SK-N-SH (cell line): ENCODE measurements around the gene ADAR. TPM values are rescaled to one million over a fixed set of nuclear protein-coding genes. Genes with fewer than 3 reads are reported as not detected.

Experiments
- CTCF ChIA-PET: fragments of 300-600, 350-600 bp; formaldehyde crosslinking; extraction: SDS; loops from one replicate; lab custom pipeline; 2021; lab: Yijun Ruan, JAX
- POLR2A ChIA-PET: fragments of 350-600 bp; sonication (Branson Sonifier 250); formaldehyde crosslinking; extraction: SDS; loops from one replicate; lab custom pipeline; 2020; ENCODE audit warnings: antibody characterized with exemption, inconsistent platforms; lab: Yijun Ruan, JAX
- DNase-seq: peaks from one replicate; pipeline ENCODE4 v3.0.0; 2012
- H2AFZ ChIP-seq: fragments of 200-600 bp; sonication (generic); 2 replicates; pipeline ENCODE4 v1.8.1; 2016; ENCODE audit warnings: antibody characterized with exemption, mild to moderate bottlenecking, low read depth
- H3F3A ChIP-seq: fragments of 200-600 bp; sonication (generic); replicated peaks from 2 replicates; pipeline ENCODE3; 2016; ENCODE audit warnings: antibody characterized with exemption, mild to moderate bottlenecking; ENCODE audit not compliant: insufficient read depth
- H3K27ac ChIP-seq, 2 experiments: fragments of 200-500 bp in 1 of 2; fragments of 200-600 bp in 1 of 2; sonication (Bioruptor generic) in 1 of 2; sonication (generic), shearing (Covaris generic) in 1 of 2; 2 replicates each; pipeline versions ENCODE4 v1.5.1 to v1.6.1; 2014 to 2016; ENCODE audit warnings: low read depth in 2 of 2, inconsistent platforms in 1 of 2, low read length in 1 of 2, mild to moderate bottlenecking in 1 of 2, mixed read lengths in 1 of 2
- H3K27me3 ChIP-seq: fragments of 200-600 bp; sonication (generic), shearing (Covaris generic); 2 replicates; pipeline ENCODE4 v1.6.1; 2016; ENCODE audit warnings: mixed run types; ENCODE audit not compliant: insufficient read depth
- H3K36me3 ChIP-seq, 2 experiments: fragments of 200-500 bp in 1 of 2; fragments of 200-600 bp in 1 of 2; sonication (Bioruptor generic) in 1 of 2; sonication (generic) in 1 of 2; replicated peaks in 1 of 2; 2 replicates each; pipeline versions ENCODE3 to v1.5.1; 2014 to 2016; ENCODE audit warnings: low read length in 1 of 2, mild to moderate bottlenecking in 1 of 2; ENCODE audit not compliant: insufficient read depth in 2 of 2, control insufficient read depth in 1 of 2
- H3K4me1 ChIP-seq, 2 experiments: fragments of 200-500 bp in 1 of 2; fragments of 200-600 bp in 1 of 2; sonication (Bioruptor generic) in 1 of 2; sonication (generic), shearing (Covaris generic) in 1 of 2; 2 replicates each; pipeline versions ENCODE4 v1.5.1 to v1.6.1; 2014 to 2016; ENCODE audit warnings: low read depth in 1 of 2, low read length in 1 of 2, mixed run types in 1 of 2; ENCODE audit not compliant: insufficient read depth in 2 of 2, control insufficient read depth in 1 of 2
- H3K4me2 ChIP-seq: fragments of 200-600 bp; sonication (generic), shearing (Covaris generic); 2 replicates; pipeline ENCODE4 v1.6.1; 2017; ENCODE audit warnings: mixed run types
- H3K4me3 ChIP-seq, 2 experiments: fragments of 200-500 bp in 1 of 2; fragments of 200-600 bp in 1 of 2; sonication (Bioruptor generic) in 1 of 2; sonication (generic), shearing (Covaris generic) in 1 of 2; 2 replicates each; pipeline versions ENCODE4 v1.5.1 to v1.8.1; 2014 to 2016; ENCODE audit warnings: low read depth in 2 of 2, inconsistent platforms in 1 of 2, low read length in 1 of 2, mild to moderate bottlenecking in 1 of 2, mixed read lengths in 1 of 2, moderate library complexity in 1 of 2
- H3K79me2 ChIP-seq: fragments of 200-600 bp; sonication (generic); 2 replicates; pipeline ENCODE4 v1.8.1; 2017; ENCODE audit warnings: mild to moderate bottlenecking; ENCODE audit not compliant: insufficient read depth
- H3K9ac ChIP-seq: fragments of 200-600 bp; sonication (generic); 2 replicates; pipeline ENCODE4 v1.6.1; 2017; ENCODE audit warnings: mixed run types
- H3K9me2 ChIP-seq: fragments of 200-600 bp; sonication (generic); 2 replicates; pipeline ENCODE4 v1.6.1; 2017; ENCODE audit warnings: mixed run types
- H3K9me3 ChIP-seq: fragments of 200-600 bp; sonication (generic); 2 replicates; pipeline ENCODE4 v1.6.1; 2017; ENCODE audit warnings: mixed run types, mild to moderate bottlenecking, moderate library complexity
- H4K20me1 ChIP-seq: fragments of 200-600 bp; sonication (generic); 2 replicates; pipeline ENCODE4 v1.6.1; 2017; ENCODE audit warnings: mild to moderate bottlenecking, mixed run types; ENCODE audit not compliant: insufficient read depth
- EP300 ChIP-seq, 2 experiments: IDR thresholded peaks; 2 replicates each; pipeline versions ENCODE4 v1.4.0 to v1.6.1; 2012; ENCODE audit warnings: borderline replicate concordance in 1 of 2, low read depth in 1 of 2, low read length in 1 of 2
- EZH2phosphoT487 ChIP-seq: fragments of 200-600 bp; sonication (generic); IDR thresholded peaks from 2 replicates; pipeline ENCODE4 v1.6.1; 2017; ENCODE audit warnings: low read depth, mixed run types, mild to moderate bottlenecking, antibody characterized with exemption, moderate library complexity, borderline replicate concordance
- FOXJ3 ChIP-seq: sonication (generic); formaldehyde crosslinking; IDR thresholded peaks from 2 replicates; pipeline ENCODE4 v1.5.1; 2020; ENCODE audit warnings: mild to moderate bottlenecking, missing genetic modification reagents
- FOXM1 ChIP-seq: IDR thresholded peaks from 2 replicates; pipeline ENCODE4 v1.4.0; 2012; ENCODE audit warnings: low read depth, mild to moderate bottlenecking
- GABPA ChIP-seq: IDR thresholded peaks from 2 replicates; pipeline ENCODE4 v1.4.0; 2012; ENCODE audit warnings: low read depth, mild to moderate bottlenecking
- GATA2 ChIP-seq: sonication (generic); formaldehyde crosslinking; IDR thresholded peaks from 2 replicates; pipeline ENCODE4 v1.5.0; 2020; ENCODE audit warnings: mild to moderate bottlenecking, missing genetic modification reagents
- JUND ChIP-seq: IDR thresholded peaks from 2 replicates; pipeline ENCODE4 v1.4.0; 2012
- MAX ChIP-seq: IDR thresholded peaks from 2 replicates; pipeline ENCODE4 v1.4.0; 2012; ENCODE audit warnings: low read depth
- MXI1 ChIP-seq: IDR thresholded peaks from 2 replicates; pipeline ENCODE4 v1.6.1; 2012; ENCODE audit warnings: mild to moderate bottlenecking, low read depth, low read length, improper control_type of control experiment
- NRF1 ChIP-seq: IDR thresholded peaks from 2 replicates; pipeline ENCODE4 v1.6.1; 2012; ENCODE audit warnings: low read depth, mild to moderate bottlenecking, low read length
- POLR2AphosphoS5 ChIP-seq: IDR thresholded peaks from 2 replicates; pipeline ENCODE4 v1.6.1; 2012; ENCODE audit warnings: low read depth, low read length
- RCOR1 ChIP-seq: fragments of 150-350 bp; IDR thresholded peaks from 2 replicates; pipeline ENCODE4 v1.6.1; 2017; ENCODE audit warnings: antibody characterized with exemption, low read length
- RFX5 ChIP-seq: IDR thresholded peaks from 2 replicates; pipeline ENCODE4 v1.6.1; 2012; ENCODE audit warnings: mild to moderate bottlenecking, improper control_type of control experiment, low read length
- RXRA ChIP-seq: IDR thresholded peaks from 2 replicates; pipeline ENCODE4 v1.4.0; 2012; ENCODE audit warnings: low read depth, mild to moderate bottlenecking, borderline replicate concordance
- SIN3A ChIP-seq: IDR thresholded peaks from 2 replicates; pipeline ENCODE4 v1.6.1; 2012; ENCODE audit warnings: low read depth, mild to moderate bottlenecking, low read length, moderate library complexity, borderline replicate concordance
- SMC3 ChIP-seq: IDR thresholded peaks from 2 replicates; pipeline ENCODE4 v1.6.1; 2012; ENCODE audit warnings: low read depth, low read length, improper control_type of control experiment
- TAF1 ChIP-seq: IDR thresholded peaks from 2 replicates; pipeline ENCODE4 v1.6.1; 2012; ENCODE audit warnings: low read depth, mild to moderate bottlenecking, low read length, moderate library complexity, borderline replicate concordance
- TCF12 ChIP-seq: IDR thresholded peaks from 2 replicates; pipeline ENCODE4 v1.4.0; 2012
- TEAD4 ChIP-seq: IDR thresholded peaks from 2 replicates; pipeline ENCODE4 v1.4.0; 2012; ENCODE audit warnings: mild to moderate bottlenecking, borderline replicate concordance; ENCODE audit not compliant: insufficient read depth
- USF1 ChIP-seq: IDR thresholded peaks from 2 replicates; pipeline ENCODE4 v1.4.0; 2012; ENCODE audit warnings: low read depth, borderline replicate concordance
- WGBS: methylation state at CpG from one replicate; pipeline ENCODE4 v1.1.6; 2017; ENCODE audit warnings: low lambda C conversion rate; 5-methylcytosine and 5-hydroxymethylcytosine counted together
- polyA plus RNA-seq, 3 experiments: library from polyadenylated mRNA; depleted of rRNA; stranded (reverse); fragments of >200 nt; gene quantifications; 2 replicates each; pipeline ENCODE4 v1.2.3, GENCODE V29; 2012
- TF ChIP-seq, protein P1 (sequence below): IDR thresholded peaks from 2 replicates; pipeline ENCODE4 v1.4.0; 2012; ENCODE audit warnings: low read depth, borderline replicate concordance
- TF ChIP-seq, protein P2 (sequence below): fragments of 150-350 bp; IDR thresholded peaks from 2 replicates; pipeline ENCODE4 v1.6.1; 2017; ENCODE audit warnings: antibody characterized with exemption, low read length, low read depth, borderline replicate concordance
- TF ChIP-seq, protein P3 (sequence below): fragments of 200-600 bp; sonication (generic); IDR thresholded peaks from 2 replicates; pipeline ENCODE4 v1.6.1; 2017; ENCODE audit warnings: antibody characterized with exemption, mild to moderate bottlenecking, moderate library complexity

ADAR gene
- polyA plus RNA-seq, 1 of the 3 experiments (the other 2 are of a cell fraction), result 61.1 TPM

DNA sequence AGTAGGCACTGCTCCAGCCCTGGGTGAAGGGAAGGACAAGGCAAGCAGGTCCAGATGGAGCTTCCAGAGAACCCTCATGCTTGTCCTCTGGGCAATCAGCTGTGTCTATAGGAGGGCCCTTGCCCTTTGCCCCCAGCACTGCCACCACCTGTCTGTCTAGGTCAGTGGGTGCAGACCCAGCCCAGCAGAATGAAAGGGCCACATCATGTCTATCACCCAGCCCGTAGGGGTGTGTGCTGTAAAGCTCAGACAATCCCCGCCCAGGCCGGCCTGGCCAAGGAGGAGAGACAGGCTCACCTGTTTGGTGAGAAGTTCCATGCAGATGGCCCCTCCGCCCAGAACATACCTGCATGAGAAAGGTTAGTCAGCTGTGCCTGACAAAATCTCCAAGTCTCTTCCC, 56.5 kb downstream of the ADAR start:
- Histone ChIP-seq H3K36me3 (peaks cover 37 to 80% of the 10 kb centered on the region in 2 experiments), H3K9me2 (no peaks in the 10 kb centered on the region), H3K79me2 (peaks cover 22% of the 10 kb centered on the region), H4K20me1 (peaks cover 6% of the 10 kb centered on the region; the same call in 1 of the 2 replicates), H3K27me3 (no peaks in the 10 kb centered on the region), H3K4me2 (no peak overlapping the region), H2AFZ (no peak overlapping the region), H3K4me1 (peaks cover 5 to 31% of the 10 kb centered on the region in 2 experiments; a peak in 2 of 4 replicates), H3K9ac (no peak overlapping the region), H3F3A (peaks cover 18% of the 10 kb centered on the region), H3K4me3 (no peak overlapping the region)
- WGBS, result 100% methylated on average over 3 of the region's 4 CpGs
- no peak for DNase-seq
- TF ChIP-seq FOXJ3 (CRISPR knock-in tag) (no peak), TAF1 (no peak), TCF12 (no peak), RFX5 (no peak), GATA2 (CRISPR knock-in tag) (no peak), USF1 (no peak), JUND (no peak), SIN3A (no peak), TEAD4 (no peak), RXRA (no peak)
- TF ChIP-seq, all 33 proteins: peak for 0
- H3K9me3 ChIP-seq, result no peaks in the 10 kb centered on the region
- ChIA-PET CTCF (interaction anchor here (7.4 kb wide), 1 partner anchor 69 kb away, joined by 187 read pairs; no protein-coding TSS in a partner anchor), POLR2A (no interaction called here)
- H3K27ac ChIP-seq, result no peak overlapping the region

- Histone ChIP-seq H3K27me3 (no peaks in the 10 kb centered on the region), H3F3A (peaks cover 18% of the 10 kb centered on the region), H3K9me2 (no peaks in the 10 kb centered on the region), H3K4me2 (no peak overlapping the region), H3K4me3 (no peak overlapping the region), H3K36me3 (peaks cover 36 to 73% of the 10 kb centered on the region in 2 experiments), H4K20me1 (no peaks in the 10 kb centered on the region; the same call in 1 of the 2 replicates), H3K9me3 (no peaks in the 10 kb centered on the region), H3K79me2 (peaks cover 13% of the 10 kb centered on the region), H3K27ac (no peak overlapping the region), H3K4me1 (peaks cover 0 to 23% of the 10 kb centered on the region in 2 experiments; a peak in 1 of 4 replicates), H2AFZ (no peak overlapping the region), H3K9ac (no peak overlapping the region)
- 72% methylated on average over 6 of the region's 6 CpGs for WGBS
- no peak for DNase-seq
- POLR2A ChIA-PET, result interaction anchor here (0.8 kb wide), 1 partner anchor 17 kb away, joined by 3 read pairs; the partner anchor contains the start of gene CHRNB2
- CTCF ChIA-PET, result interaction anchor here (1.1 to 7.4 kb wide), 3 partner anchors 9 to 500 kb away, joined by 3 to 187 read pairs (median 3); partner anchors contain the start of gene ADAM15
- no peak for TF ChIP-seq TCF12
- TF ChIP-seq EP300 (IDR thresholded peaks at IDR 0.05; ENCODE audit: borderline replicate concordance in 1 of 2, low read depth in 1 of 2, low read length in 1 of 2), result no peak
- no peak for TF ChIP-seq NRF1
- TF ChIP-seq GABPA, result no peak
- TF ChIP-seq RCOR1, result no peak
- no peak for TF ChIP-seq POLR2AphosphoS5
- TF ChIP-seq, protein P1, sequence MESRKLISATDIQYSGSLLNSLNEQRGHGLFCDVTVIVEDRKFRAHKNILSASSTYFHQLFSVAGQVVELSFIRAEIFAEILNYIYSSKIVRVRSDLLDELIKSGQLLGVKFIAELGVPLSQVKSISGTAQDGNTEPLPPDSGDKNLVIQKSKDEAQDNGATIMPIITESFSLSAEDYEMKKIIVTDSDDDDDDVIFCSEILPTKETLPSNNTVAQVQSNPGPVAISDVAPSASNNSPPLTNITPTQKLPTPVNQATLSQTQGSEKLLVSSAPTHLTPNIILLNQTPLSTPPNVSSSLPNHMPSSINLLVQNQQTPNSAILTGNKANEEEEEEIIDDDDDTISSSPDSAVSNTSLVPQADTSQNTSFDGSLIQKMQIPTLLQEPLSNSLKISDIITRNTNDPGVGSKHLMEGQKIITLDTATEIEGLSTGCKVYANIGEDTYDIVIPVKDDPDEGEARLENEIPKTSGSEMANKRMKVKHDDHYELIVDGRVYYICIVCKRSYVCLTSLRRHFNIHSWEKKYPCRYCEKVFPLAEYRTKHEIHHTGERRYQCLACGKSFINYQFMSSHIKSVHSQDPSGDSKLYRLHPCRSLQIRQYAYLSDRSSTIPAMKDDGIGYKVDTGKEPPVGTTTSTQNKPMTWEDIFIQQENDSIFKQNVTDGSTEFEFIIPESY, result no peak
- no peak for TF ChIP-seq EZH2phosphoT487
- TF ChIP-seq SMC3, result no peak
- TF ChIP-seq MXI1, result no peak
- TF ChIP-seq RXRA, result no peak
- TF ChIP-seq, protein P2, sequence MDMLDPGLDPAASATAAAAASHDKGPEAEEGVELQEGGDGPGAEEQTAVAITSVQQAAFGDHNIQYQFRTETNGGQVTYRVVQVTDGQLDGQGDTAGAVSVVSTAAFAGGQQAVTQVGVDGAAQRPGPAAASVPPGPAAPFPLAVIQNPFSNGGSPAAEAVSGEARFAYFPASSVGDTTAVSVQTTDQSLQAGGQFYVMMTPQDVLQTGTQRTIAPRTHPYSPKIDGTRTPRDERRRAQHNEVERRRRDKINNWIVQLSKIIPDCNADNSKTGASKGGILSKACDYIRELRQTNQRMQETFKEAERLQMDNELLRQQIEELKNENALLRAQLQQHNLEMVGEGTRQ, result no peak
- no peak for TF ChIP-seq FOXM1
- TF ChIP-seq FOXJ3 (CRISPR knock-in tag), result no peak
- no peak for TF ChIP-seq MAX
- TF ChIP-seq, protein P3, sequence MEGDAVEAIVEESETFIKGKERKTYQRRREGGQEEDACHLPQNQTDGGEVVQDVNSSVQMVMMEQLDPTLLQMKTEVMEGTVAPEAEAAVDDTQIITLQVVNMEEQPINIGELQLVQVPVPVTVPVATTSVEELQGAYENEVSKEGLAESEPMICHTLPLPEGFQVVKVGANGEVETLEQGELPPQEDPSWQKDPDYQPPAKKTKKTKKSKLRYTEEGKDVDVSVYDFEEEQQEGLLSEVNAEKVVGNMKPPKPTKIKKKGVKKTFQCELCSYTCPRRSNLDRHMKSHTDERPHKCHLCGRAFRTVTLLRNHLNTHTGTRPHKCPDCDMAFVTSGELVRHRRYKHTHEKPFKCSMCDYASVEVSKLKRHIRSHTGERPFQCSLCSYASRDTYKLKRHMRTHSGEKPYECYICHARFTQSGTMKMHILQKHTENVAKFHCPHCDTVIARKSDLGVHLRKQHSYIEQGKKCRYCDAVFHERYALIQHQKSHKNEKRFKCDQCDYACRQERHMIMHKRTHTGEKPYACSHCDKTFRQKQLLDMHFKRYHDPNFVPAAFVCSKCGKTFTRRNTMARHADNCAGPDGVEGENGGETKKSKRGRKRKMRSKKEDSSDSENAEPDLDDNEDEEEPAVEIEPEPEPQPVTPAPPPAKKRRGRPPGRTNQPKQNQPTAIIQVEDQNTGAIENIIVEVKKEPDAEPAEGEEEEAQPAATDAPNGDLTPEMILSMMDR, result no peak
Observed at GRCh38 chr1:154550657-154551056, 57.3 kb downstream of the ADAR start.
